ENCODE measurements around the gene WDR90.

WDR90 gene

DNA sequence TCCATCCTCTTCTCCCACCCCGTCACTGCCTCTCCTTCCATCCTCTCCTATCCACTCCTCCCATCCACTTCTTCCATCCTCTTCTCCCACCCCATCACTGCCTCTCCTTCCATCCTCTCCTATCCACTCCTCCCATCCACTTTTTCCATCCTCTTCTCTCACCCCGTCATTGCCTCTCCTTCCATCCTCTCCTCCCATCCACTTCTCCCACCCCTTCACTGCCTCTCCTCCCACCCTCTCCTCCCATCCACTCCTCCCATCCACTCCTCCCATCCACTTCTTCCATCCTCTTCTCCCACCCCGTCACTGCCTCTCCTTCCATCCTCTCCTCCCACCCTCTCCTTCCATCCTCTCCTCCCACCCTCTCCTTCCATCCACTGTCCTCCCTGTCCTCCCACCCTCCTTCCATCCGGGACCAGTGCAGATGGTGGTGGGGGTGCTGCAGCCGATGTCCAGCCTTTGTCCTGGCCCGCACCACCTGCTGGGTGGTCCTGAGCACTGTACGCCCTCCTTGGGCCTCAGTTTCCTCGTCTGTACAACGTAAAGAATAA, 17.3 kb upstream of the WDR90 start:
- DNase-seq (ENCODE audit: low spot score), result no peak
- TF ChIP-seq, protein P1, sequence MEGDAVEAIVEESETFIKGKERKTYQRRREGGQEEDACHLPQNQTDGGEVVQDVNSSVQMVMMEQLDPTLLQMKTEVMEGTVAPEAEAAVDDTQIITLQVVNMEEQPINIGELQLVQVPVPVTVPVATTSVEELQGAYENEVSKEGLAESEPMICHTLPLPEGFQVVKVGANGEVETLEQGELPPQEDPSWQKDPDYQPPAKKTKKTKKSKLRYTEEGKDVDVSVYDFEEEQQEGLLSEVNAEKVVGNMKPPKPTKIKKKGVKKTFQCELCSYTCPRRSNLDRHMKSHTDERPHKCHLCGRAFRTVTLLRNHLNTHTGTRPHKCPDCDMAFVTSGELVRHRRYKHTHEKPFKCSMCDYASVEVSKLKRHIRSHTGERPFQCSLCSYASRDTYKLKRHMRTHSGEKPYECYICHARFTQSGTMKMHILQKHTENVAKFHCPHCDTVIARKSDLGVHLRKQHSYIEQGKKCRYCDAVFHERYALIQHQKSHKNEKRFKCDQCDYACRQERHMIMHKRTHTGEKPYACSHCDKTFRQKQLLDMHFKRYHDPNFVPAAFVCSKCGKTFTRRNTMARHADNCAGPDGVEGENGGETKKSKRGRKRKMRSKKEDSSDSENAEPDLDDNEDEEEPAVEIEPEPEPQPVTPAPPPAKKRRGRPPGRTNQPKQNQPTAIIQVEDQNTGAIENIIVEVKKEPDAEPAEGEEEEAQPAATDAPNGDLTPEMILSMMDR (IDR thresholded peaks at IDR 0.05), result no peak
- H3K4me3 ChIP-seq, result no peak overlapping the region
- H3K27ac ChIP-seq, result no peak overlapping the region

- TF ChIP-seq, protein P1 (IDR thresholded peaks at IDR 0.05), result no peak
- DNase-seq (ENCODE audit: low spot score), result no peak
- Histone ChIP-seq H3K4me3 (no peak overlapping the region), H3K27ac (no peak overlapping the region)
Observed at GRCh38 chr16:632486-633335, 16.5 kb upstream of the WDR90 start.

DNA sequence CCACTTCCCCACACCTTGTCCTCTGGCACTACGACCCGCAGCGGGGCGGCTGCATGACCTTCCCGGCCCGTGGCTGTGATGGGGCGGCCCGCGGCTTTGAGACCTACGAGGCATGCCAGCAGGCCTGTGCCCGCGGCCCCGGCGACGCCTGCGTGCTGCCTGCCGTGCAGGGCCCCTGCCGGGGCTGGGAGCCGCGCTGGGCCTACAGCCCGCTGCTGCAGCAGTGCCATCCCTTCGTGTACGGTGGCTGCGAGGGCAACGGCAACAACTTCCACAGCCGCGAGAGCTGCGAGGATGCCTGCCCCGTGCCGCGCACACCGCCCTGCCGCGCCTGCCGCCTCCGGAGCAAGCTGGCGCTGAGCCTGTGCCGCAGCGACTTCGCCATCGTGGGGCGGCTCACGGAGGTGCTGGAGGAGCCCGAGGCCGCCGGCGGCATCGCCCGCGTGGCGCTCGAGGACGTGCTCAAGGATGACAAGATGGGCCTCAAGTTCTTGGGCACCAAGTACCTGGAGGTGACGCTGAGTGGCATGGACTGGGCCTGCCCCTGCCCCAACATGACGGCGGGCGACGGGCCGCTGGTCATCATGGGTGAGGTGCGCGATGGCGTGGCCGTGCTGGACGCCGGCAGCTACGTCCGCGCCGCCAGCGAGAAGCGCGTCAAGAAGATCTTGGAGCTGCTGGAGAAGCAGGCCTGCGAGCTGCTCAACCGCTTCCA, 15.7 kb upstream of the WDR90 start:
- Histone ChIP-seq H3K4me3 (no peak overlapping the region), H3K27ac (no peak overlapping the region)
- DNase-seq (ENCODE audit: low spot score), result no peak
- TF ChIP-seq, protein P1 (IDR thresholded peaks at IDR 0.05), result no peak

DNA sequence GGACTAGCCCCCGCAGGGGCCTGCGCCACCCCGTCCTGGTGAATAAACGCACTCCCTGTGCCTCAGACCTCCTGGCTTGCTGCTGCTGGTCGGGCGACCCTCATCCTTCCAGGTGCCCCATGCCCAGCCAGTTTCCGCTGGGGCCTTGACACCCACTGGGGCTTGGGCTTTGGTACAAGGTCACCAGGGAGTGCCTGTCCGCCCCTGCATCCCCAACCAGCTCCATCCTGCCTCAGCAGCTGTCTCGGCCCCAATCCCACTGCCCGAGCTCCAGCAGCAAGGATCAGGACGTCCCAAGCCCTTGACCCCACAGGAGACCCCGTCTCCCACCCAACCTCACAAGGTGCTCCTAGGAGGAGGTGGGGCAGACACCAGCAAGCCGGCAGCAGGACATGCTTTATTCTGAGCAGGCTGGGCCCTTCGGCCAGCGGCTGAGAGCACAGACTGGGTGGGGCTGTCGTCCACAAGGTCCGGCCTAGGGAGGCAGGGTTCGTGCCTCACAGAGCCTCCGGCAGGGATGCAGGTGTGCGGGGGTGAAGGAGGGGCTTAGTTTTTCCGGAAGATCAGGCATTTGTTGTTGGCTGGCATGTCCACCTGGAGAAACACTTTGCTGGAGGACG, 15.0 kb upstream of the WDR90 start:
- TF ChIP-seq, protein P1 (IDR thresholded peaks at IDR 0.05), result no peak
- H3K27ac ChIP-seq, result no peak overlapping the region
- H3K4me3 ChIP-seq, result no peak overlapping the region
- DNase-seq (ENCODE audit: low spot score), result no peak

DNA sequence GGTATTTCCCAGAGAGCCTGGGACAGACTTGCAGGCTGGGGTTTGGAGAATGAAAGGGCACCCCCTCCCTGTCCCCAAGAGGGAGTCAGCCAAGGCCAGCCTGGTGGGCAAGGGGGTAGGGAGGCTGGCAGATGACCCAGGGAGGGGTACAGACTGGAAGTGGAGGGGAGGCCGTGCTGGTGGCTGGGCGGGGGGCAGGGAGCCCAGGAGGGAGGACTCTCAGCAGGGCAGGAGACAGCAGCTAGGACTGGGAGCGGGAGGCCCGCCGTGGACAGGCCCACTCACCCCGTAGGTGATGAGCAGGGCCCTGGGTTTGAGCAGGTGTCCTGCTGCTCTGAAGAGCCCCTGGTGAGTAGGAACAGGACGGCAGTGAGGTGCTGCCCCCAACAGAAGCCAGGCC, 14.2 kb upstream of the WDR90 start:
- no peak overlapping the region for H3K27ac ChIP-seq
- peak overlapping the region; percentile 82 for H3K4me3 ChIP-seq
- TF ChIP-seq, protein P1 (IDR thresholded peaks at IDR 0.05), result no peak
- DNase-seq (ENCODE audit: low spot score), result no peak

GRCh38 chr16:635573-636205, 13.5 kb upstream of the WDR90 start:
- Histone ChIP-seq H3K4me3 (peak overlapping the region; percentile 82), H3K27ac (peak overlapping the region; percentile 94 to 97)
- DNase-seq (ENCODE audit: low spot score), result no peak
- TF ChIP-seq, protein P1 (IDR thresholded peaks at IDR 0.05), result no peak

Measured in coronary artery (tissue), 2 donors.